GM21390 (cell line): ENCODE data around the gene ALK.

ENCODE experiments used
- ATAC-seq: cut with Tn5 transposase; IDR thresholded peaks from one replicate; pipeline ENCODE4 v1.9.1; 2021; ENCODE audit not compliant: unreplicated experiment

Gene ALK

DNA sequence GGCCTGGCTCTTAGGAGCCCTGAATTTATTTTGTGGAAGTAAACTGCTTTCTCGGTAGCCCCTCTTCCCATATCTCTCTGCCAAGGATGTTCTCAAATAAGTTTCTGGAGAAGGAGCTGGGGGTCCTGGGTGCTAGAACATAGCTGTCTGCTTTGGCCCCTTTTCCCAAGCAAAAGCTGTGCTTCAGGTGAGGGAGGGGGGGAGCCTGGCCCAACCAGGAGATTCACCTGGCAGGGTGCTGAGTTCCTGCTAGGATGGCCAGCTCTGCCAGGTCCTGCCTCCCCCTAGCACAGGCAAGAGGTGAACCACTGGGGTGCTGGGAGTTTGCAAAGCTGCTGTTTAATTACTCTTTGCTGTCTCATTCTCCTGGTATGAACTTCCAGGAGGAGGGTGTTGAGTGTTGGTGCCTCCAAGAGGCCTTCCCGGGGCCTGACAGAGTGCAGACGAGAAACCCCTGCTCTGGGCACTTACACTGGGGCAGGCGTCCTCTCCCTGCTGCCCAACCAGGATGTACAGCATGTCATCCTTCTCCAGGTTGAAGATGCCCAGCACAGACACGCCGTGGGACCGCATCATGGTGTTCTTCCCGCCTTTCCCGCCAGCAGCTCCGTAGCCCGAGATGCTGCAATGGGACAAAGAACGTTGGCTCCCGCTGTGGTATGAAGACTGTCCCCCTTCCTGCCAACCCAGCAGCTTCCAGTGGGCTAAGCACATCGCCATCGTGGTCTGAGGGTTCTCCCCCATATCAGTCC, 682.0 kb downstream of the ALK start:
- no peak for ATAC-seq

GRCh38 chr2:29238497-29238896, 682.9 kb downstream of the ALK start:
- ATAC-seq, result no peak

DNA sequence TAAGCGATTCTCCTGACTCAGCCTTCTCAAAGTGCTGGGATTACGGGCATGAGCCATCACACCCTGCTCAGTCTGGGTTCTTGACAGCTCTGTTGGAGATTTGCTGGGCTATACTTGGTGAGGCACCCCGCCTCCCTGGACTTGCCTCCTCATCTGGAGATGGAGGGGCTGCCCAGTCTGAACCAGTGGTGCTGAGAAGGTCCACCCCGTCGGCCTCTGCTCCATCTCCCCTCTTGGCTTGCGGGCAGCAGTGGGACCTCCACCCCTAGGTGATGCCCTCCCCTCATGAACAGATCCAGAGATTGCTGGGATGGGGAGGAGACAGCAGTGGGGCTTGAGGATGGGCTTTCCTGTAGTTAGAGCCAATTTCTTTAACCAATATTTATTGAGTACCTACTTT, 685.3 kb downstream of the ALK start:
- ATAC-seq, result no peak

GRCh38 chr2:29235411-29235810, 686.0 kb downstream of the ALK start:
- ATAC-seq, result no peak

DNA sequence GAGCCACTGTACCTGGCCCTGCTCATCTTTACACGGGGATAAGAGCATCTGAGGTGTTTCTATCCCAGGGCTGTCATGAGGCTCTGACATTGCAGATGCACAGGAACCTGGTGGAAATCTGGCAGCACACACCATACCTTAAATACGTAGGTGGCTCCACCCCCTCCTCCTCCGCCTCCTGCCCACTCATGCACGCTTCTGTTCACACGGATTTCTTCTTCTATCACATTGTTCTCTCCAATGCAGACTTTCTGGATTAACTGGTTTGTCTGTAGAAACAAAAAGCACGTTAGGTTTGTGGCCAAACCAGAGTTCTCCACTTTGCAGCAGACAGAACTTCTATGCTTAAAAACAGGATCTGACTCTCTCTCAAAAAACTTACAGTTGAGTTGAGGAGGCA, 688.0 kb downstream of the ALK start:
- ATAC-seq, result no peak

DNA sequence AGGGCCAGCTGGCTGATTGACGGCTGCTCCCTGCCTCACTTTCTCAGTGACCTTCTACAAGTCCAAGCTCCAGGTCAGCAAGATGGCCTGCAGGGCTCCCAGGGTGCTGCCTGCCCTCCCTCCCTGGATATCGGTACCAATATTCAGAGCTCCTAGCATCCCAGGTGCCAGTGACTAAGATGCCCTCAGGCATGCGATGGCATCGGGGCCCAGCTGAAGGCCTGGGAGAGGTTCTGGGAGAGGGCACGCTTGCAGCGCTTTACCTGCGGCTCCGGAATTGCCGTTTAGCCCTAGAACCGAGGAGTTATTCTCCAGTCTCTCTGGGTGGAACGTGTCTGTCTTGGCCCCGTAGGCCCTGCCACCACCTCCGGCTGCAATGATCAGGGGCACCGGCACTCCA, 689.3 kb downstream of the ALK start:
- ATAC-seq, result no peak

GRCh38 chr2:29229640-29230039, 691.7 kb downstream of the ALK start:
- no peak for ATAC-seq

DNA sequence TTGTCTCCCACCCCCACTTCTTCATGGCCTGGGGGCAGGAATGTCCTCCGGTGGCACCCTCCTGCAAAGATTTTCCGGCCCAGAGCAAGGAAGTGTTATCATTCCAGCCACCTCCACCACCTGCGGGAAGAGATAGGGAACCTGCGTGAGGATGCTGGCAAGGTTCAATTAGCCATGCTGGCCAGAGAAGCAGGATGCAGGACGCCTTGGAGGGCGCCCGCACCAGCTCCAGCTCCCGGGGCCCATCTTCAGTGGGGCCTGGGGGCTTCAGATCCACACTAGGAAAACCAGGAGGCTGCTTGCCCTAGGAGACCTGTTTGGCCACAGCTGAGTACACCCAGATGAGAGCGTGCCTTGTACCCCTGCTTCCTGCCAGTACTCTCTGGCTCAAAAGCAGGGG, 692.4 kb downstream of the ALK start:
- ATAC-seq, result no peak

DNA sequence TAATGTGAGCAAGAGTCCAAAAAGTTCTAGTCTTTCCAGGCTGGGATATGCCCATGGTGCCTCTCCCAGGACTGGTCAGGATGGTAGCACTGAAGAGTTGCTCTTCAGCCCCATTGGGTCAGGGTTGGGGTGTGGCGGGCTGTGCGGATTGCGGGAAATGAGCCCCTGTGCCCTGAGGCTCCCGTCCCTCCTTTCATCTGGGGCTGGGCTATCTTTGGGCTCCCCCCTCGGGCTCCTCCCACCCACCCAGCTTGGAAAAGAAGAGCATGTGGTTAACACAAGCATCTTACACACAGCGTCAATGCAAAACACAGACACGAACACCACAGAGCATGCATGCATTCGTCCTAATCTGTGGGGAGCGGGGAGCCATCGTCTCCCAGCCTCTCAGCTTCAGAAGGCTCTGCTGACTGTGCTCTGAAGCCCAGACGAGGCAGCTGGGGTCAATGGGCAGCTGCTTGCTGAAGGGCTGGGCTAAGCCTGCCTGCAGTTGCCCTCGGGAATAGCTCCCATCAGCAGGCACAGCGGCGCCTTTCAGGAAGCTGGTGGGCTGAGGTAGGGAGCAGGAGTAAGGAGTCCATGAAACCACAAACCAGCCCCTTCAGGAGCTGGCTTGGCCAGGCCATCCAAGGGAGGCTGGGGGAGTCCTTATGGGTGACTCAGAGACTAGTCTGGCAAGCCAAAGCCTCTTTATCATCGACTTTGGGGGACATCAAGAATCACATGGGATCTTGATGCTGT, 693.3 kb downstream of the ALK start:
- no peak for ATAC-seq

DNA sequence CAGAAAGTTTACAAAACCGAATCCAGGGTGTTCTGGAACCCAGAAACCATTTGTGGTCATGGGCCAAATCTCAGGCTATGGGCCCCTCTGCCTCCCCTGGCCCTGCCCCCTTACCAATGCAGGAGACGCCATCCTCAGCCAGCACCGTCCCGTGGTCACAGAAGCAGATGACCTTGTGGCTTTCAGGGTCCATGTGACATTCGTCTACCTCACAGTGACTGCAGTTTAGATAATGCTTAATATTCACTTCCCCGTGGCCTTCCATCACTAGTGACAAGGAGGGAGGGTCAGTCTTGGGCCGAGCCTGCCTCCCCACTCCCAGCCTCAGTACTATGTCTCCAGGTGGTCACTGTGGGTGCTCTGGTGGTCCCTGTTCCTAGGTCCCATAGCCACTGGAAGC, 694.6 kb downstream of the ALK start:
- ATAC-seq, result no peak

DNA sequence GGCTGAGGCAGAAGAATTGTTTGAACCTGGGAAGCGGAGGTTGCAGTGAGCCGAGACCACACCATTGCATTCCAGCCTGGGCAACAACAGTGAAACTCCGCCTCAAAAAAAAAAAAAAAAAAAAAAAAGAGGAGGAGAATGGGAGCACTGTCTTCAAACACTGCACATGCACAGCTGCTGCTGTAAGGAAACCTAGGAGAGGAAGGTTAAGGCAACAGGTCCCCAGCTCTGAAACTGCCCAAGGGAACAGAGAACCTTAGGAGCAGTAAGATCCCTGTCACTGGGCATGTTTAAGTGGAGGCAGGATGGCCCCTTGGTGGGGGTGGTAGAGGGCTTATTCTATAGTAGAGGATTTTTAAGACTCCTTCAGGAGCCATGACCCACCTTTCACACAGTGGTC, 695.0 kb downstream of the ALK start:
- no peak for ATAC-seq

DNA sequence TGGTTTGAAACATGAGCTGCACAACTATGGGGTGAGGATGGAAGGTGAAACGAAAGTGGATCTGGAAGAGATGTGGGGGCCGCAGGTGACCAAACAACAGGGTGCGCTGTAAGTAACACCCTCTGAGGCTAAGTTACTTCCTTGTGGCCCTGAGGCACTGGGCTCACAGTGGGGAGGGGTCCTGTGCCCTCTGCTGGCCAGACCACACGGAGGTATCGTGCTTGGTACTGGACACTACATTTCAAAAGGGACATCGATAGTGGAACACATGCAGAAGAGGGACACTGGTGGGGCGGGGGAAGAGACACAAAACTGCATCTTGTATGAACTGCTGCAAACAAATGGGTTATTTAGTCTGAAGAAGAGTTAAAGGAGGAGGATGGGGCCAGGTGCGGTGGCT, 695.6 kb downstream of the ALK start:
- no peak for ATAC-seq

- ATAC-seq, result no peak
Measured at GRCh38 chr2:29224693-29225551, 696.5 kb downstream of the ALK start.

DNA sequence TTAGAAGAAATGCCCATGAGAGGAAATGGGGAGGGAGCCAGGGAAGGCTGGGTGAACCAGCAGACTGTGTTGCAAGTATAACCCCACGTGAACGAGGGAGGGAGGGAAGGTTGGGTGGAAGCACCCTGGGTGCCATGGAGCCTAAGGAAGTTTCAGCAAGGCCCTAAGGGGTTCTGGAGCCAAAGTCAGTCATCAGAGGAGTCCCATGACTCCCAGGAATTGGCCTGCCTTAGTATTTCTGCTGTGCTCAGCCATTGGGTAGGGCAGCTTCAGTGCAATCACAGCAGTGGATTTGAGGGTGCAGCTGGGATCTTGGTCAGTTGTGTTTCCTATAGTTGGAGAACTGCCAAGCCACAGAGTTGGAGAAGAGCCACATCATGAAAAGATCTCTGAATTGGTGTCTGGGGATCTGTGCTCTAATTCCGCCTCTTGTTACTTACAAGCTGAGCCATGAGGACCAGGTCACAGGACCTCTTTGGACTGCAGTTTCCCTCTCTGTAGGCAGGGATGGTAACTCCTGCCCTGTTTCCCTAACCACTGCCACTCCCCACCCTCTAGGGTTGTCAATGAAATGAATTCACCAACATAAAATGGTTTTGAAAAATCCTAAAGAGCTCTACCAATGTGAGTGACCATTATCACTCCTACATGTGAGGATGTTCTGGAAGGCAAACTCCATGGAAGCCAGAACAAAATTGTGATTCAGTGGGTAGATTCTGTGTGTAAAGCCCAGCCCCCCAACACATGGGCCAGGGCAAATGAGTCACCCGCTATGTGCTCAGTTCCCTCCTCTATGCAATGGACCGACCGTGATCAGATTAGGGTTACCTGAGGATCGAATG, 697.3 kb downstream of the ALK start:
- no peak for ATAC-seq

GRCh38 chr2:29223257-29223656, 698.1 kb downstream of the ALK start:
- ATAC-seq, result no peak

- no peak for ATAC-seq
Measured at GRCh38 chr2:29222381-29223179, 698.8 kb downstream of the ALK start.

GRCh38 chr2:29220506-29221270, 700.7 kb downstream of the ALK start:
- no peak for ATAC-seq

DNA sequence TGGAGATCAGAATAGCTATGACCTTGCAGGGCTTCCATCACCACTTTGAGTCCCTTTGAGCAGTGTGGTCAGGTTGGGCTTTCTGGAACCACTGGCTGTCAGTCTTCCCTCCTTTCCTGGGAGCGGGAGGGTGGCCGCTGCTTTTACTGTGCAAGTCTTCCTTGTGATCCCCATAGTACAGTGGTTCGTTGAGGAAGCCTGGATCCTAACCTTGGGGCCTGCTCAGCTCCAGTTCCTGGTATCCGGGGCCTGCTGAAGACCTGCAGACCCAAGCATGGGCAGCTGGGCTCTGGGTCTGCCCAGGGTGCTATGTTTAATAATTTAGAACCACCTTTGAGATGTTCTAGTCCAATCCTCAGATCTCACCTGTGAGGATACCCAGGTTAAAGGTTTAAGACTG, 702.0 kb downstream of the ALK start:
- ATAC-seq, result no peak

- no peak for ATAC-seq
Measured at GRCh38 chr2:29218550-29219125, 702.7 kb downstream of the ALK start.
